Pons (tissue), 1 donor: Measurements from ENCODE around the gene RPL36A.
A peak's percentile ranks its signal among the peaks of the same experiment; 100 is the strongest.

Experiments used
- DNase-seq: peaks from one replicate; pipeline ENCODE4 v3.0.0-alpha.2; 2016; ENCODE audit warnings: low spot score

Gene RPL36A

DNA sequence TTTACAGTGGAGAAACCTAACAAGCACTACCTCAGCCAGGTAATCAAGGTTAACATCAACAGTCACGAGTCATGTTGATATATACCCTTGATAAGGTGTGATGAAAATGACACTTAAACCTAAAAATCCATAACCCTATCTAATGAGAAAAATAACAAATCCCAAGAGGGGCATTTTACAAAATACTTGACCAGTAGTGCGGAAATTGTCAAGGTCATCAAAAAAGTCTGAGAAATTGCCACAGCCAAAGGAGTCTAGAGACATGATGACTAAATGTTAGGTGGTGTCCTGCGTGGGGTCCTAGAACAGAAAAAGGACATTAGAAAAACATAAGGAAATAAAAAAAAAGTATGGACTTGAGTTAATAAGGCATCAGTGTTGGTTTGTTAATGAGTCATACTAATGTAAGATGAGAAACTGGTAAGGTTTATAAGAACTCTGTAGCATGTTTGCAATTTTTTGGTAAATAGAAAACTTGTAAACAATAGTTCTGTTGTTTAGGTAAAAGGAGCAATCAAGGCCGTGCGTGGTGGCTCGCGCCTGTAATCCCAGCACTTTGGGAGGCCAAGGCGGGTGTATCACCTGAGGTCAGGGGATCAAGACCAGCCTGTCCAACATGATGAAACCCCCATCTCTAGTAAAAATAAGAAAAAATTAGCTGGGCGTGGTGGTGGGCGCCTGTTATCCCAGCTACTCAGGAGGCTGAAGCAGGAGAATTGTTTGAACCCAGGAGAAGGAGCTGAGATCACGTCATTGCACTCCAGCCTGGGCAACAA is 2.9 kb downstream of the RPL36A start:
- DNase-seq: no peak

DNA sequence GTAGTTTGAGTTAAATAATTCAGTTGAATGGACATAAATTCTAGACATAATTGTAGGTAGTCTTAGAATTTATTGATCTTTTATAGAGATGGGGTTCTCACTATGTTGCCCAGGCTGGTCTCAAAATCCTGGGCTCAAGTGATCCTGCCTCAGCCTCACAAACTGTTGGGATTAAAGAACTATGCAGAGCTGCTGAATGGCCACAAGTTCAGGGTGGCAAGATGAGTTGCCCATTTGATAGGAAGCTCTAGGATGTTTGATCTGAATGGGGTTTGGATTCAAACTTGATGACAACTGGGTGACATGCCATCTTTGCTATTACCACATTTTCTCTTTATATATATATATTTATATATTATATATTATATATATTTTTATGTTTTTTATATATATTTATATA is 3.6 kb downstream of the RPL36A start:
- no peak for DNase-seq

GRCh38 chrX:101395789-101396188 is 5.0 kb downstream of the RPL36A start:
- no peak for DNase-seq

- DNase-seq: no peak
These were observed 7.0 kb downstream of the RPL36A start for GRCh38 chrX:101397779-101398178.

GRCh38 chrX:101398694-101399093 is 7.9 kb downstream of the RPL36A start:
- no peak for DNase-seq

DNA sequence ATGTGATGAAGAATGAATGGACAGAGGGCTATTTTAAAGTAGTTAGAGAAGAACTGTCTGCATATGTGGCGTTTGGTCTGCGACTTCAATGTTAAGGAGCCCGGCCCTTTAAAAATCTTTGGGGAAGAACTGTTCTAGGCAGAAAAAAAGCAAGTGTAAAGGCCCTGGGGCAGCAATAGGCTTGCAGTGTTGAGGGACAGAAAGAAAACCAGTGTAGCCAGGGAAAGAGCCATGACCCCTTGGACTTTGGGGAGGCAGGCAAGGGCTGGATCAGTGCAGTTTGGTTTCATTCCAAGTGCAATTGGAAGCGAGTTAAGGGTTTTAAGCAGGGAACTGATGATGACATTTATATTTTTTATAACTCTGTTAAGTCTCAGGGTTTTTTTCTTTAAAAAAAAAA is 9.0 kb downstream of the RPL36A start:
- no peak for DNase-seq

- DNase-seq: no peak
These were observed 16.4 kb downstream of the RPL36A start for GRCh38 chrX:101407167-101407747.

- DNase-seq: peak; percentile 98
These were observed 17.1 kb downstream of the RPL36A start, which contains the start of the genes GLA and HNRNPH2 for GRCh38 chrX:101407748-101408531. Gene GLA, minus strand, starts transcription at chrX:101407925. Its CDS starts 22 bp downstream, at chrX:101407903. Gene HNRNPH2, plus strand, starts transcription at chrX:101408222. Its CDS starts 3,767 bp downstream, at chrX:101411989.

DNA sequence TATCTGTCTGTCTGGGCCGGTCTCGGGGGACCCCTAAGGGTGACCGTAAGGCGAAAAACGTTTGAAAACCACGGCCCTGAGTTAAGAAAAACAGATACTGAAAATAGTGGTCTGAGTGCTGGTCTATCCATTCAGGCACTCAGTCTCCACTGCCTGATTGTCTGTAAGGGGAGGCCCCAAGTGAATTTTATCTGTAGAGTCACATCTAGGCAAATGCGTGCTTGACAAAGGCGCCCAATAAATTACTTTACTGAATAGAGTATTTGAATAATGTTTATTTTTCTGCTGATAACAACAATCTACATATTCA is 17.7 kb downstream of the RPL36A start:
- DNase-seq: no peak

- no peak for DNase-seq
These were observed 18.2 kb downstream of the RPL36A start for GRCh38 chrX:101409043-101409442.

- no peak for DNase-seq
These were observed 19.6 kb downstream of the RPL36A start for GRCh38 chrX:101410461-101410860.

DNA sequence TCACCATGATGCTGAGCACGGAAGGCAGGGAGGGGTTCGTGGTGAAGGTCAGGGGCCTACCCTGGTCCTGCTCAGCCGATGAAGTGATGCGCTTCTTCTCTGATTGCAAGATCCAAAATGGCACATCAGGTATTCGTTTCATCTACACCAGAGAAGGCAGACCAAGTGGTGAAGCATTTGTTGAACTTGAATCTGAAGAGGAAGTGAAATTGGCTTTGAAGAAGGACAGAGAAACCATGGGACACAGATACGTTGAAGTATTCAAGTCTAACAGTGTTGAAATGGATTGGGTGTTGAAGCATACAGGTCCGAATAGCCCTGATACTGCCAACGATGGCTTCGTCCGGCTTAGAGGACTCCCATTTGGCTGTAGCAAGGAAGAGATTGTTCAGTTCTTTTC is 21.2 kb downstream of the RPL36A start:
- peak; percentile 20 for DNase-seq

DNA sequence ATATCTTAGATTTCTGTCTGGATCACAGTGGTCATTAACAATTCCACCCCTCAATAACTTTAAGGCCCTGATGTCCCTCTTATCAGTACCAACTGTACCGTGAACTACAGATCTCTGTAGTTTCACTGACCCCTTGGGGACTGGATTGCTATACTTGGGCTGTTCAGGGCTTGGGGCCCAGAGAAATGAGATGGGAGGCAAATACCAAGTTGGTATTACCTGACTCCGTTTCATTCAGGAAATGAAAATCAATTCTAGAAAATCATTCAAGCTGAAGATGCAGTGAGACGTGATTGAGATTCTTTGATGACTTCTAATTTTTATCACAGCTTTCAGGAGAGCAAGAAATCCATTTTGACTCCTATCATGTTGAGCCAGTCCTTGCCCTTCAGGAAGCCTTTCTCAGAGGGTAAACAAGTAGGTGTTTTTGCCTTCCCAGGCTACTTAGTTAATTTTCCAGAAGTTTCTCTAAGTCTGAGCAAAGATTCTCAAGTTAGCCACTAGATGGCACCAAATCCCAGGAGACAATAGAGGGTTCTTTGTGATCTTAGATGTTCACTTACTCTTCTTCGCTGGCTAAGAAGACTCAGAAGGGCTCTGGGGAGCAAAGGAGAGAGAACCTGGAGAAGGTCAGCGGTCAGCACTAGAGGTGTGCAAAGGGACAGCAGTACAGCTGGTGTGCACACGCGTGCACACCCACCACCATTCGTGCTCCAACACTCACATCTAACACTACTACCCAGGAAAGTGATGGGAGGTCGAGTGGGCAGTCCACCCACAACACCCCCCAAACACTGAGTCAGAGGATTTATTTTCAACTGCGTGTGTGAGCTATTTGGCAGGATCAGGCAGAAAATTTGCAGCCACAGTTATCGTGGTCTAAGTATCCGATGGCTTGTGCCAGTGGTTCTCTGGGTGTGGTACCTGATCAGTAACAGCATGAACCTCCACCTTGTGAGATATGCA is 24.7 kb downstream of the RPL36A start:
- DNase-seq: peak; percentile 95

- no peak for DNase-seq
These were observed 25.9 kb downstream of the RPL36A start for GRCh38 chrX:101416691-101417090.

- no peak for DNase-seq
These were observed 26.4 kb downstream of the RPL36A start for GRCh38 chrX:101417190-101417589.

DNA sequence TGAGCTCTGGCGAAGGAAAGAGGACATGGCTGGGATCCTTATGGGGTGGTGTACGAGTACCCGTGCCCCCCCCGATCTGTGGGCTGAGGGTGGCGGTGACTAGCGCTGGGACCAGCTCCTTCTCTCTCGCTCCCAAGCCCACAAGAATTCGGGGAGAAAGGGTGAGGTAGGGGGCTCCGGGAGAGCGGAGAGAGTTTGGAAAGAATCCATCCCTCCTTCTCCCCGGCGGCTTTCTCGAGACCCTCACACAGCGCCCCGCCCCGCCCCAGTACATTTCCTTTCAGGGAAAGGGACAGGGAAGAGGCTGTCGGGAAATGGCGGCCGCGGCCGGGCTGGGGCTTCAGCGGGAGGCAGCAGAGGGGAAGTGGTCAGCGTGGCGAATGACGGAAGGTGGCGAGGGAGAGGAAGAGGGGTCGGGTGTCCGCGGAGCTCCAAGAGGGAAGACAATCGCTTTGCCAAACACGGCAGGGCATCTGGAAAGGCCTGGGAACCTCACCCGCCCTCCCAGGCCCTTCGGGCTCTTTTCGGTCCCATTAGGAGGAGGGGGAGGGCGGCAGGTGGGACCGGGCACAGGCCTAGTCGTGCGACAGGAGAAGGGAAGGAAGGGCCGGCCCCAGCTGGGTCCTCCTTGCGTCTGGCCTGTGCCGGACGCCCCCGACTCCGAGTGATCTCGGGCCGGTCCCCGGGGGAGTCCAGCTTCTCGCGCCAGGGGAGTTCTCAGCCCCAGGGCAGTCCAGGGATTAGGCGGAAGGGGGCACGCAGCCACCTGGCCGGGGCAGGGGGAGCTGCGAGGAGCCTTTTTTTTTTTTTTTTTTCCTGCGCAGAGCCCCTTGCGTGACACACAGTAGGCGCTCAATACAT is 27.4 kb downstream of the RPL36A start:
- DNase-seq: peak; percentile 32

DNA sequence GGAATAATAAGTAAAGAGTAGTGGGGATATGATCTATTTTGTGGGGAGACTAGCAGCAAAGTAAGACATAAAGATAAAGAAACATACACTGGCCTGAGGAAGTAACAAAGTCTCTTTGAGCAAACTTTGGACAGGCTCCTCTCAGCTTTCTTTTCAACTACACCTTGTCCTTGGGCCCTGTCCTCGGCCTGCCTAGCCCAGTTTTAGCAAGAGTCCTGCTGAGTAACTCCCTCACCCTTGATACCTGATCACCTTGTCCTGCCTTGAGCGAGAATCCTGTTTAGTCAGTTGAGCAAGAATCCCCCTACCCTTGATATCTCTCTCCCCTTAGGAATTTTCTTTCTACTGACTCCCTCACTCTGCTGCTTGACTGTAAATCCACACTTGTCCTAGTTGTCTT is 28.7 kb downstream of the RPL36A start:
- DNase-seq: no peak

DNA sequence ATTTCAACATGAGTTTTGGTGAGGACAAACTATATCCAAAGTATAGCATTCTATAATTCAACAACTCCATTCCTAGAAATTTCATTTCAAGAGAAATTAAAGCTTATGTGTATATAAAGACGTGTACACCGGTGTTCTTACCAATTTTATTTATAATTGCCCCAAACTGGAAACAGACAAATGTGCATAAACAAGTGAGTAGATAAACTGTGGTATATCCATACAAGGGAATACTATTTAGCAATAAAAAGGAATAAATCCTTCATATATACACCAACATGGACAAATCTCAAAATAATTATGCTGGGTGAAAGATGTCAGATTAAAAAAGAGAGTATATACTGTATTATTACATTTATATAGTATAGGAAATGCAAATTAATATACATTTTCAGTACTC is 37.1 kb downstream of the RPL36A start:
- DNase-seq: no peak

DNA sequence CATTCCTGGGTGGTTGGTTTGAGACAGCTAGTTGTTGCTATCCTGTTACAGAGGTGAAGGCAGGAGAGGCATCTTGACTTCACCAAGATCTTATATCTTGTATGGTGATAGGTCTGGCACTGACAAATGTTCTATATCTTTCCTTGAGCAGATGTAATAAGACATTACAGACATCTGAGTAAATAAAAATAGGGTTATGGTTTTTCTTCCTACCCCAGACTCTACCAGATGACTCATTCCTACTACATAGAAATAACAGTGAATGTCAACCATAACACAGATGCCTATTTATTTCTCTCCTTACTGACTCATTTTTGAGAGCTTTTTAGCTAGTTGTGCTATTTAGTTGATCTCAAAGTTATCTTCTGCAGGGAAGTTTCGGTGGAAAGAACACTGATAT is 39.1 kb downstream of the RPL36A start:
- no peak for DNase-seq

GRCh38 chrX:101430457-101431078 is 39.8 kb downstream of the RPL36A start:
- DNase-seq: no peak
